Measurements from ENCODE around the gene GATAD2B.

Gene GATAD2B

DNA sequence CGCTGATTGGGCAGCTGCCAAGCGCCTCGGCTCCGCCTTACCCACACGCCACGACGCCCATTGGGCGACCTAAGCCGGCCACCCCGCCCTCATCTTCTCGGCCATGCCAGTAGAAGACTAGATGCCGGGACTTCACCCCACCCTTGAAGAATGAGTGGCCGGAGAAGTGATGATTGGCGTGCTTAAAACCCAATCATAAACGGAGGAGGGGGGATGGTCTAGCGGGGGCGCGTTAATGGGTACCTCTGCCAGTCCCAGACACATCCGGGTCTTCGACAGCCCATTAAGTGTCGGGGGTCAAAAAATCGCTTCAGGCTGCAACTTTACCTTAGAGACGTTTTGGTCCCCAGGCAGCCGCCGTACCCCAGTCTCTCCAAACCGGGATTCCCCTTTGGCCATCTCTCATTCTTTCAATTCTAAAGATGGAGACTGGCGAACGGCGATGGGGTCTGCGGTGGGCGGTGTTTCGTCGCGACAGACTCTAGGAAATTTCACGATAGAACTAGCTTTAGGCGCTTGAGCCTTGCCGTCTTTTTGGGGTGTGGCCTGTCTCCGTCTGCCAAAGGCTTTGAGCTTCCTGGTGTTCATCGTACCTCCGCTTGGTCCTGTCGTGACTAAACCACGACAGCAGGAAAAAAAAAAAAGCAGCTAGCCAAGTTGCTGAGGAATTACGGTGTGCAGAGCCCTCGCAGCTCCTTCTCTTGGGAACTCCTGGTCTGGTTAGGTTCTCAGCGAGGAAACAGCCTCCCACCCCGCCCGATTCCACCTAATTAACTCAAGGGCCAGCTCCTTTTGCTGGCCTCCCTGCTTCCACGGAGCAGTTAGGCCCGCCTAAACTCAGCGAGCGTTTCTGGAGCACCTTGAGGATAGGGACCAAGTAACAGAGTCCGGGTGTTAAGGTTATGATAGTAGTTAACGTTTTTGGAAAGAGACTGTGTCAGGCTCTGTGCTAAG is at the start of gene GATAD2B:
GATAD2B (minus strand) TSS at position 1 of the 954 bp plus-strand sequence. CDS start 94,625 bp downstream, outside the sequence.
- DNase-seq, result peak; percentile 100

DNA sequence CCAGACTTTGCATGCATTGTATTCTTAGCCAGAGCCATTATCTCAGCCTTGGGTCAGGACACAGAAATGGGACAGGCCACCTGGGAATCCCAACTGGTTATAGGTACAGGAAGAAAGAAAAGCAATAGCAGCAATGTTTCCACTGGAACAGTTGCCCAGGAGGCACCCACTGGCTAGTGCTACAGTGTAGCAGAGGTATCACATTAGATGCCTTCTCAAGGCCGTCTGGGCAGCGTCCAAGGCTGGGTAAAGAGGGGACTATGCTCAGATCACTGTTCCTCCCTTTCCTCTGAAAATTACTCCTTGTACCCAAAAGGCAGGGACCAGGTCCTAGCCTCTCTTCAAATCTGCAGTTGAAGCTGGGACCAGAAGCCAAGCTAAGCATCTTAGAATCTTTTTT is 47.6 kb upstream of the GATAD2B start:
- DNase-seq, result no peak

DNA sequence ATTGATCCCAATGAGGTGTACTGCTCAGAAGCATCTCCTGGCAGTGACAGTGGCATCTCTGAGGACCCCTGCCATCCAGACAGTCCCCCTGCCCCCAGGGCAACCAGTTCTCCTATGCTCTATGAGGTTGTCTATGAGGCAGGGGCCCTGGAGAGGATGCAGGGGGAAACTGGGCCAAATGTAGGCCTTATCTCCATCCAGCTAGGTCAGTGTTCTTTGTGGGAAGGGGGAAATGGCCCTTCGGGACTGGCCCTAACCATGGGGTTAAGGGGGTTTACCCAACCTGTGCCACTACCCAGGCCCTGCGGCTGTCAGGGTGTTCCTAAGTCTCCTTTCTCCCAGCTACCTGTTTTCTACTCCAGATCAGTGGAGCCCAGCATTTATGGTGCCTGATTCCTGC is 46.2 kb upstream of the GATAD2B start:
- no peak for DNase-seq

DNA sequence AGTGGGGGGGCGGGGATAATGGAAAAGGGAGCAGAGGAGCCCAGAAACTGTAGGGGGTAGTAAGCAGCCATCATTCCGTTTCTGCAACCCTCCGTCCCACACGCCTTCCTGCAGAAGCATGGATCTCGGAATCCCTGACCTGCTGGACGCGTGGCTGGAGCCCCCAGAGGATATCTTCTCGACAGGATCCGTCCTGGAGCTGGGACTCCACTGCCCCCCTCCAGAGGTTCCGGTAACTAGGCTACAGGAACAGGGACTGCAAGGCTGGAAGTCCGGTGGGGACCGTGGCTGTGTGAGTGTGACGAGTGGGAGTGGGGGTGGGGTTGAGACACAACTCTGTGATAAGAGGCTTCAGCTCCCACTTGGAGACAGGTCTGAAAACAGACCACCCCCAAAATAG is 45.6 kb upstream of the GATAD2B start:
- no peak for DNase-seq

DNA sequence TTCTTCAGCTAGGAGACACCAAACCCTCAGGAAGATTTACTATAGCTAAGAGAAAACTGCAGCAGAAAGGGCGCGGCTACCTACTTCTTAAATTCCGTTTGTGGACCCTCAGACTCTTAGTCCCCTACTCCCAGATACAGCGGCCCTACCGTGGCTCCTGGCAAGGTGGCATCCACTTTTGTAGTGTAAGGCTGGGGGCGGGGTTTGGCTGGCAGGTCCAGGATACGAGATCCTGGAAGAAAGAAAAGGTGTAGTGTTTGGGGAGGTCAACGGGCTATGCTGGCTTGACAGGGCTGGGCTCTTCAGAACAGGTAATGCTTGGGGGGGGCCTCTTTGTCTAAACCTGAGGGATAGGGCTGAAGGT is 45.2 kb upstream of the GATAD2B start:
- no peak for DNase-seq

DNA sequence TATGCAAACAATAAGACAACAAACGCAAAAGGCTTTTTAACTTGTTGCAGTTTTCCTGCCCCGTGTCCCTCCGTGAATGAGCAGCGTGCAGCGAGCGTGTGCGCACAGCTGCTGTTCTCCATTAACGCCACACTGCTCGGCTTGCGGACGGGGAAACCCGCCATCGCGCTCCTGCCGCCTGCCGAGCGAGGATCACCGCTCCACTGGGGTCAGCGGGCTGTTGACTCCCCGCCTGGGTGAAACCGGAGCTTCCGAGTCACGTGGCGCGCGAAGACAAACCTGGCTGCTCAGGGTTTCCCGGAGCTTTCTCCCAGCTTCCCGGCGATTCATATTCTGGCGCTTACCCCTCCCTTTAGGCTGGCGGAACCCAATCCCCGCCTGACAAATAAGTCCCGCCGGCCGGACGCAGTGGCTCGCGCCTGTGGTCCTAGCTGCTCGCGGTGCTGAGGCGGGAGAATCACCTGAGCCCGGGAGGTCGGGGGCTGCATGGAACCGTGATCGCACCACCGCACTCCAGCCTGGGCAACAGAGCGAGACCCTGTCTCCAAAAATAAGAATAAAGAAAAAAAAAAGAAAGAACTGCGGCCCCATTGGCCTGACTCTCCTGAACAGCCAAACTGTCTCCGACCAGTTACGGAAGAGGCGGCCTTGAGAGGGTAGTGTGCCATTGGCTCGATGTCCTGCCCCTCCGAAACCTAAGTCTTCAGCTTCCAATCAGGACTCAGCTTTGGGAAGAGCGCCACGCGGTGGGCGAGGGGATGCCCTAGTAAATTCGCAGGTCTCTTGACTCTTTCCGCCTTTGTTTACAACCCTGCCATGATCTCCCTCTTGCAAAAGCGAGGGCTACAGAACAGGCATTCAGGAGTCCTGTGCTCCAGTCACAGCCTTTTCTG is 44.6 kb upstream of the GATAD2B start, which contains the start of gene CREB3L4:
CREB3L4 (plus strand) TSS at position 796 of the 893 bp plus-strand sequence. CDS start 624 bp downstream, outside the sequence.
- peak; percentile 94 for DNase-seq

DNA sequence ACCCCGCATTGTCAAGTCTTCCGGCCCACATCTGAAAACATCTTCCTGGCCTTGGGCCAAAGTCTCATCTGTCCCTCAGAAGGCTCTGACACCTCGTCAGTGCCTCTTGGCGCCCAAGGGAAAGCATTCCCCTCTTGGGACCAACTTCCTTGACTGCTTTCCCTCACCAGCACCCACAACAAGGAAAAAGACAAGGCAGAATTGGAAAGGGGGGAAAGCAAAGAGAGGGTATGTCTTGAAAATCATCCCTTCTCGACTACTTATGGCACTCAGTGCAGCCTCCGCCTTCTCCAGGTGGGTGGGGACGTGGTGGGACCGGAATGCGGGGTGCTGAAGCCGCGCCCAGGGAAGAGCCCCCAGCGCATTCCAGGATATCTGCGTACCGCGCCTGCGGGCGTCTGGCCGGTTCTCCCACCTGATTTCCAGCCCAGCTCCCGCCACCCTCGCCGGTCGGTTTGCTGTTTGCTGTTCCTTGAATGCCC is 41.1 kb upstream of the GATAD2B start:
- no peak for DNase-seq

DNA sequence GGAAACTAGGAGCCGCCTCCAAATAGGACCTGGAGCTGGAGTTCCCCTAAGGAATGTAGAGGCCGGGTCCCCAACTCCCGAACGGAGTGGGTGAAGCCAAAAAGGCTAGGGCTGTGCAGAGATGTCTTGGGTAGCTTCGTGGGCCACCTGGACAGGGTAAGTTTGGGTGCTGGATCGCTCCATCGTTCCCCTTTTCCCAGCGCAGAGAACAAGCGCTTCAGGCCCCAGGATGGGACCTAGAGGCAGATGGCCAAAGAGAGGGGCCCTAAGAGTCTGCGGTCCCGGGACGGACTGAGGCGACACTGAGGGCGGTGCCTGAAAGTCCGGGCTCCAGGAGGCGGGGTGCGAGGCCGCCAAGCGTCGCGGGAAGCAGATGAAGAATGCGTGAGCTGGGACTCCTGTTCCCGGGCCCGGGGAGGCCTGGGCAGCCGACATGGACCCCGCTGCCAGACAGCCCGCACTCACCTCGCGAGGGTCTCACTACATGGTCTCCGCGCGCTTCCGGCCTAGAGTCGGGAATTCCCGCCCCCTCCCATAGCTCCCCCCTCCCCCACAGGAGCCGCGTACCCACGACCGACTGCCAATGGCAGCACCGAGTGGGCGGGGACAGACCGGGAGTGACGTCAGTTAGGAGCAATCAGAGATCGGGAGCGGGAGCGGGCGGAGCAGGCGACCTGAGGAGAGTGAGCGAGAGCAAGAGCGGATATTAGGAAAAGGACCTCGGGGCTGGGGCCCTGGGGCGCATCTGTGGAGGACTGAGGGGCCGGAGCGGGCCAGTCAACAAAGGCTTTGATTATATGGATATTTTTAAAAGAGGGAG is 40.5 kb upstream of the GATAD2B start, which contains the start of gene SLC39A1:
SLC39A1 (minus strand) TSS at position 508 of the 820 bp plus-strand sequence. CDS start 822 bp downstream, outside the sequence.
- peak; percentile 90 for DNase-seq

DNA sequence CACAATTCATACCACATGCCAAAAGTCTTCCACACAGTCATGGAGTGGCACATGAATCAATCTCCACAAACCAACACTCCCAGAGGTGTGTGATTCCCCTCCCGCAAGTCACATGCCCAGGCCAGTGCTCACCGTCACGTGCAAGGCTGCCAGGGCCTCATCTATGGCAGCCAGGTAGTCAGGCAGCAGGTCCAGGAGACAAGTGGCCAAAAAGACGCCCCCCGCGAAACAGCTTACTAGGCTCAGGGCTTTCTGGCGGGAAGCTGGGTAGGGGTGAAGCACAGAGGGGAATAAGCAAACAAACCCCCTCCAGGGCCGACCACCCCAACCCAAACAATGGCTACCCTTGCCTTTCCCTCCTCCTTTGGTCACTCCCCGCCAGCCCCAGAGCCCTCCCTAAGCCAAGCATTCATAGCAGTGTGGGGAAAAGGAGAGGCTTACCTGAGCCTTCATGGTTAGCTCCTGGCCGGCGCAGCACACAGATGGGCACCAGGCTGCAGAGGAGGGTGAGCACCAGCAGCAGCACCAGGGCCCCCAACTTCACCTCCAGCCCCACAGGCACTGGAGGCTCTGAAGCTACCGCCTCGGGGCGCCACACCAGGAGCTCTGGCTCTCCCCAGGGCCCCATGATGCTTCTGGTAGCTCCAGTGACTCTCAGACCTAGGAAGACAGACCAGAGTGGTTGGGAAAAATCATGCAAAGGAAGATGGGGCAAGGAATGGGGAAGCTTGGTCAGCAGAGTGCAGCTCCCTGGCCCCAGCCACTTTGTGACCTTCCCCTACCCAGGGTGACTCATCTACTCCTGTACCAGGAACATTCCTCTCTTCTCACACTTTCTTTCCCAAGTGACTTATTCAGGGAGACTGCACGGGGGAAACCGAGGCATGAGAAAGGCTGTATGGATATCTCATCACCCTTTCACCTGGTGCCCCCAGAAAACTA is 39.6 kb upstream of the GATAD2B start:
- no peak for DNase-seq

DNA sequence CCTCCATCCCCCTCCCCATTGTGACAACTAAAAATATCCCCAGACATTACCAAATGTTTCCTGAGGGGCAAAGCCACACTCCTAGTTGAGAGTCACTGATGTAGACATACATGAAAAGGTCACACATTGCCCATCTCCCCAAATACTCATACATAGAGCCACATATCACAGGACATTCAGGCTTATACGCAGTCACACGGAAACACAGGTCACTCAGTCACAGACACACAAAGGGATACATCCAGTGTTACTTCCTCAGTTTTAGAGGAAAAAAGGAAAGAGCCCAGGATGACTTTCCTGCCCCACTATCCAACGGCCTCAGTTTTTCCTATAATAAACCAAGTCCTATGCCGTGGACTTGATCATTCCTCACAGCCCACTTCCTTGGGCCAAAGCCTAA is 38.6 kb upstream of the GATAD2B start:
- no peak for DNase-seq

DNA sequence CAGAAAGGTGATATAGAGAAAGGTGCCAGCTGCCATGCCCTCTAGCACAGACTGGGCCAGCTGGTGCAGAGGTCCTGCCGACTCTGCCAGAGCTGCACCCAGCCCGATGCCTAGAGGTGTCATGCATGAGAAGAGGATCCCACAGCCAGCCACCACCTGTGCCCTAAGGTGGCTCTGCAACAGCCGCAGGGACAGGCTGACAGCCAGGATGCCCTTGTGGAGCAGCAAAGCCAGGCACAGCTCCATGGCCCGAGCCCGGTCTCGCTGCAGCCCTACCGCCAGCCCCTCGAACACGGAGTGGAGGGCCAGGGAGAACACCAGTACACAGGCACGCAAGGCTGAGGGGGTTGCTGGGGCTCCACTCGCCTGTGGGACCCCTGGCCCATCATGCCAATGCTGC is 37.4 kb upstream of the GATAD2B start:
- no peak for DNase-seq

DNA sequence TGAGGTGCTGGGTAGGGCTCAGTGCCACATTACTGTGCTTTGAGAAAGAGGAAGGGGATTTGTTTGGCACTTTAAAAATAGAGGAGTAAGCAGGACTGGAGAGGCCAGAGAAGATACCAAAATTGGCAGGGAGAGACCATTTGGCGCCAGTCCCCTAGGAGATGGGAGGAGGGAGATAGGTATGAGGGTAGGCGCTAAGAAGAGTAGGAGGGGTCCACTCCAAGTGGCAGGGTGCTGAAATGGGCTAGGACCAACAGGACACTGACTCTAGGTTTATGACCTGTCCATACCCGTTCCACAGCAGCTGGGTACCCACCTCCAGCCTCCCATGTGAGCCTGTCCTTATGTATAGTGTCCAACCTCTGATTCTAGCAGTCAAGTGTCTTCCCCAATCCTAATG is 36.7 kb upstream of the GATAD2B start:
- no peak for DNase-seq

DNA sequence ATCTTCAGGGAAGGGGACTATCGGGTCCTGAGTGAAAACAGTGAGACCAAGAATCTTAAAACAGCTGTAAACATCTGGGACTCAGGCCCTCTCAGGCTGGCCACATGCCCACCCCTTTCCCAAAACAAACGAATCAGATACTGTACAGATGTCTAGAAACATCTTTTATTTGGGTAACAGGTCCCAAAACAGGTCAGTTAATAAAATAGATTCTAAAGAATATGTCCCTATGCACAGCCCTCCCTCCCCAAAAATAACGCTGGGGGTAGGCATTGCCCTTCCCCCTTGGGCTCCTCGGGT is 36.1 kb upstream of the GATAD2B start:
- no peak for DNase-seq

DNA sequence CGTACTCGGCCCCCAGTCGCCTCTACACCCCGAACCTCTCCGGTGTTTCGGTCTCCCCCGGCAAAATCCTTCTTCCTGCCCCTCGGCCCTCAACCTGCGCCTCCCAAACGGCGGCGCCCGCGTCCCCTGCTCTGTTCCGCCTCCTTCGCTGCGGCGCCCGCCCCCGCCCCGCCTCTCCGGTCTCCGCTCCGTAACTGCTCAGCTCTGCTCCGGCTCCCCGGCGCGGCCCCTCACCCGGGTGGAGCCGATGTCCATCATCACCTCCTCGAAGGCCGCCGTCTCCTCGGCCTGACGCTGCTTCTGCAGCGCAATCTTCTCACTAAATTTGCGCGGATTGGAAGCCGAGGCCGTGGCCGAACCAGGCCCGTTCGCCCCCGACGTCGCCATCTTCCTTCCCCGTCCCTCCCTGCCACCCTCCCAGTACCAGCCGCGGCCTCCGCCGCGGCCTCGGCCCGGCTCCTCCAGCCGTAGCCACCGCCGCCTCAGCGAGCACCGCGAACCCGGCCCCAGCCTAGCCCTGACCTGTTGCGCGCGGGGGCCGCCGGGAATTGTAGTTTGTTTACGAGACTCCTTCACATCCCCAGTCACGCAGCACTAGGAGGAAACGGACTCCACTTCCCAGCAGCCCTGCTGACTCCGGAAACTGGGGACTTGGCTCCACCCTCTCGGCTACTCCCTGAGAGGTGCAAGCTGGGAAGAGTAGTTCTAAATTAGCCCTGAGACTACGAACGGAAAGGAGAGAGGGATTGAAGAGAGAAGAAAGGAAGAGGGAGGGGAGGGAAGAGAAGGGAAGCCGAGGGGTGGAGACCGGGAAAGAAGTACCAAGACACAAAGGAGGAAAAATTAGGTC is 35.6 kb upstream of the GATAD2B start, which contains the start of gene CRTC2:
CRTC2 (minus strand) TSS at position 502 of the 850 bp plus-strand sequence; CDS start at position 387, 115 bp downstream.
- peak; percentile 93 for DNase-seq

DNA sequence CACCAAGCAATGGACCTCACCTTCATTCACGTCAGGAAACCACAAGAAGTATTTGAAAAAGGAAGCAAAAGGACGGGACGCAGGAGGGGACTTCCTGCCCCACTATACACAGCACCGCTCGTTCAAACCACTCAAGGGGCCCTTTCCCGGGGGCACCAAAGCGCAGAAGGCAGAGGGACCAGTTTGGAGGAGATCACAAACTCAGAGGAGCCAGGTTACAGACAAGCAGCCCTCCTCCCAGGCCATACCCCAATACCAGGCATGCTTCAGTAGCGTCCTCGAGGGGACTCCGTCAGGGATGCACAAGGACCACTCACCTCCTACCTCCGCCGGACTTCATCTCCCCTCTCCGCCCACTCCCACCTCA is 35.0 kb upstream of the GATAD2B start:
- no peak for DNase-seq

DNA sequence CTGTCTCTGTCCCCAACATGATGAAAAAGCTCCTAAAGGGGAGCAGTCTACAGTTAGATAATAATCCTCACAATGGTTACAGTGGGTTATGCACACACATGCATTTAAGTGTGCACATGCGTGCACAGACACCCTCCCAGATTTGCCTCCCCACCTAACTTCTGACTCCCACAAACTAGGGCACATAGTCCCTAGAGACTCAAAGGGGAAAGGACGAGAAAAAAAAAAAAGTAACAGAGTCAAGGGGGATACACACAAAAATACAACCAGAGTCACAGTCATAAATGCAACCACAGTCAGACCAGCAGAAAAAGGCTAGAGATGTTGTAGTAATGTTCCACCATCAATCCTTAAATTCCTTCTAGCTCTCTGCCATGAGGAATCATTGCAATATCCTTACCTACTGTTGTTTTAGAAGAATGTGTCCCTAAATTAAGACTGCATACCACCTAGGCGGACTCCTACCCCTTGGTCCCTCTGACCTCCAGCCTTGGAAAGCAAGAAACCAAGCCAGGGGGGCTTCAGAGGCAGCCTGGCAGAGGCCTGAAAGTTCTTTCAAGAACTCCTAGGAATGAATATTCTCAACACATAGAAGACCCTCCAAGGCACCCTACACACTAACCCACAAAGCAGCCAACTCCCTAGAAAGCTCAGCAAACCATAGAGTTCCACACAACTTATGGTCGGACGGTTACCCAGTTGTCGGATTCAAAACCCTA is 34.4 kb upstream of the GATAD2B start:
- no peak for DNase-seq

DNA sequence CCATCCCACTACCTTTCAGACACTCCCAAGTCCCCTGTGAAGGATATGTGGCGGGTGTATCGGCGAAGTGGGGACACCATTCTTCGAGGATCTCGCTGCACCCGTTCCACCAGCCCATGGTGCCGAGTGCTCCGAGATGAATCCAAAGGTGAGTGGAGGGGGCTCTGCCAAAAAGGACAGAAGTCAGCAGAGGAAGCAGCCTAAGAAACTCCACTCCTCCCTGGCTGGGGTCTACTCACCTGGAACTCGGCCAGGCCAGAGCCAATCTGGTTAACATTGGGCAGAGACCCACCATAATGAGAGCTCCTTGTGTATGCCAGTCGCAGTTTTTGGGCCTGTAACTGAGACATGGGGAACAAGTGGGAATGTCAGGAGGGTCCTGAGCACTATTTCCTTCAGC is 32.1 kb upstream of the GATAD2B start:
- no peak for DNase-seq

DNA sequence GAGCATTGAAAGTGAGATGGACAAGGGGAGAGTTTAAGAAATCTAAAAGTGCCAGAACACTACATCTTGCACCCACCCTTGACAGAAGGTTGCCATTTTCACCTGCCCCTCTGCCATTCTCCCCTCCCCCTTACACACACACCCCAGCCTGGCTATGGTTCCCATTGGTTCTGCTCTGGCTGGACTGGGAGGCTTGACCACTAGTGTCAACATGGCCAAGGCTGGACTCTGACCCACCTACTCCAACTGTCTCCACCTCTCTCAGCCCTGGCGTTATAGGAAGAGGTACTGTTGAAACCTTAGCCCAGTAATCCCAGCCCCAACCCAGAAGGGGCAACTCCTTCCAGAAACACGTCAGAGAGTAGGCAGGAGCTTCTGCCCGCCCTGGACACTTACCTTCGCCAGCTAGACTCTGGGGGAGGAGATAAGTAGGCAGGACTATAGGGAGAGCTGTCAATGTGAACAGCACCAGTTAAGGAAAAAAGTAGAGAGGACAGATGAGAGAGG is 31.1 kb upstream of the GATAD2B start:
- no peak for DNase-seq

DNA sequence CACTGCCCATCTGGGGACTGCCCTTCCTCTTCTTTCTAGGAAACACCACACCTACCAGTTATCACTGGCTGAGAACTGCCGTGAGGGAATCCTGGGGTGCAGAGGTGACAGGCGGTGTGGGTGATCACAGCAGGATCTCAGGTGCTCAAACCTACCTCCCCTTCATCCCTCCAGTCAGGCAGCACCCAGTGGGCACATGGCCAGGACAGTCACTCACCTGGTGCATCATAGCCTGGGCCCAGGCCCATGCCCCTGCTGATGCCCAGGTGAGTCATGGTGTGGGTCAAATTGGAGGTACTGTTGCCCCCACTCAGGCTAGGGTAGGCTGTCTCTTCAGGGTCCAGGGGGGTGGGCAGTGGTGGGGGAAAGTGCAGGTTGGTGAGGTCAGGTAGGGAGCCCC is 29.0 kb upstream of the GATAD2B start:
- DNase-seq, result no peak

Measured in GDM1 (cell line).